ENCODE measurements around the gene NCAPD2.

DNA sequence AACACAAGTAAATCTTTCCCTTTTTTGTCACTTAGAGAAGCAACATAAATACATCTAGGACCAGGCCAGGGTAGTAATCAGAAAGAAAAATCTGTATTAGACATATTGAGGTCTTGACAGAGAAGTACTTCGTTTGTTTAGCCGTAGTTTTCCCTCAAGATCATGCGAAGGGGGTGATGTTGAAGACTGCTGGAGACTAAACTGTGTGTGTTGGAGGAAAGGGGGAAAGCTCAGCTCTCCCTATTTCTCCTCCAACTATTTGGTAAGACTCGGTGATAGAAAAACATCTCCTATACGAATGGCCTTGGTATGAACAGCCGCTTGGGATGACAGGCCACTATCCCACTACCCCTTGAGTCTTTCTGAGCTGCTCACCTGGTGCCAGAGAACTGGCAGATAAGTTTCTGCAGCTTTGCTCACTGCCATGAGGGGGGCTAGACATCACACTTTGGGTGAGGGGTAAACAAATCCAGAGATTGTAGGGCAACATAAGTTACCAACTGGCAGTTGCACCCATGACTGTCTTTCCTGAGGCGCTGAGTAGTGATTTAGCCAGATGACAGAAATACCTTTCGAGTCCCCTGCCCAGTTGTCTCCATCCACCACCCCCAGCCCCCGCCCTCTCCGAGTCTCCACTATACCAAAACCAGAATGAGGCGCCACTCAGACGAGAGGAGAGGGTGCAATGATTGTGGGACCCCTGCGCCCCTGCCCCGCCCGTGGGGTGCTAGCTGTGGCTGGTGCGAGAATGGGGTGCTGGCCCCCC lies 24.1 kb upstream of the NCAPD2 start:
- TF ChIP-seq POLR2A (IDR thresholded peaks at IDR 0.05): no peak
- TF ChIP-seq, protein P1, sequence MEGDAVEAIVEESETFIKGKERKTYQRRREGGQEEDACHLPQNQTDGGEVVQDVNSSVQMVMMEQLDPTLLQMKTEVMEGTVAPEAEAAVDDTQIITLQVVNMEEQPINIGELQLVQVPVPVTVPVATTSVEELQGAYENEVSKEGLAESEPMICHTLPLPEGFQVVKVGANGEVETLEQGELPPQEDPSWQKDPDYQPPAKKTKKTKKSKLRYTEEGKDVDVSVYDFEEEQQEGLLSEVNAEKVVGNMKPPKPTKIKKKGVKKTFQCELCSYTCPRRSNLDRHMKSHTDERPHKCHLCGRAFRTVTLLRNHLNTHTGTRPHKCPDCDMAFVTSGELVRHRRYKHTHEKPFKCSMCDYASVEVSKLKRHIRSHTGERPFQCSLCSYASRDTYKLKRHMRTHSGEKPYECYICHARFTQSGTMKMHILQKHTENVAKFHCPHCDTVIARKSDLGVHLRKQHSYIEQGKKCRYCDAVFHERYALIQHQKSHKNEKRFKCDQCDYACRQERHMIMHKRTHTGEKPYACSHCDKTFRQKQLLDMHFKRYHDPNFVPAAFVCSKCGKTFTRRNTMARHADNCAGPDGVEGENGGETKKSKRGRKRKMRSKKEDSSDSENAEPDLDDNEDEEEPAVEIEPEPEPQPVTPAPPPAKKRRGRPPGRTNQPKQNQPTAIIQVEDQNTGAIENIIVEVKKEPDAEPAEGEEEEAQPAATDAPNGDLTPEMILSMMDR (IDR thresholded peaks at IDR 0.05): no peak
